HUES64 (cell line): Measurements from ENCODE around the gene SPDYE1. TPM values are rescaled to one million over a fixed set of nuclear protein-coding genes. Genes with fewer than 3 reads are reported as not detected.
"Not testable (repeated sequence)": the region's sequence is repeated elsewhere in the genome, so short reads cannot be mapped to it uniquely, and the experiment has no call there.

Source experiments
- H3K27ac ChIP-seq: 2 replicates; pipeline ENCODE4 v1.7.0; 2013; ENCODE audit warnings: low read depth, low read length, inconsistent platforms
- H3K27me3 ChIP-seq: 2 replicates; pipeline ENCODE4 v1.6.1; 2013; ENCODE audit warnings: mild to moderate bottlenecking, low read length; ENCODE audit not compliant: insufficient read depth
- H3K36me3 ChIP-seq: 2 replicates; pipeline ENCODE4 v1.6.1; 2013; ENCODE audit warnings: mild to moderate bottlenecking, low read length; ENCODE audit not compliant: insufficient read depth
- H3K4me1 ChIP-seq: 2 replicates; pipeline ENCODE4 v1.6.1; 2013; ENCODE audit warnings: mild to moderate bottlenecking, low read length, moderate library complexity; ENCODE audit not compliant: insufficient read depth
- H3K4me3 ChIP-seq: 2 replicates; pipeline ENCODE4 v1.5.1; 2013; ENCODE audit warnings: mild to moderate bottlenecking, low read length, moderate library complexity
- H3K9ac ChIP-seq: 2 replicates; pipeline ENCODE4 v1.6.1; 2013; ENCODE audit warnings: mild to moderate bottlenecking, low read depth, low read length
- H3K9me3 ChIP-seq: 2 replicates; pipeline ENCODE4 v1.6.1; 2013; ENCODE audit warnings: low read depth, low read length; ENCODE audit not compliant: insufficient read depth
- WGBS: fragments of 150-250, 120-280 bp; methylation state at CpG from one replicate; pipeline ENCODE4 v1.1.7; 2013; ENCODE audit warnings: missing lambda C conversion rate; 5-methylcytosine and 5-hydroxymethylcytosine counted together
- polyA plus RNA-seq, 2 experiments: library from polyadenylated mRNA; stranded (reverse); fragments of 50-300 nt; gene quantifications; one replicate each; pipeline ENCODE4 v1.2.3, GENCODE V29; 2013

SPDYE1 gene, protein sequence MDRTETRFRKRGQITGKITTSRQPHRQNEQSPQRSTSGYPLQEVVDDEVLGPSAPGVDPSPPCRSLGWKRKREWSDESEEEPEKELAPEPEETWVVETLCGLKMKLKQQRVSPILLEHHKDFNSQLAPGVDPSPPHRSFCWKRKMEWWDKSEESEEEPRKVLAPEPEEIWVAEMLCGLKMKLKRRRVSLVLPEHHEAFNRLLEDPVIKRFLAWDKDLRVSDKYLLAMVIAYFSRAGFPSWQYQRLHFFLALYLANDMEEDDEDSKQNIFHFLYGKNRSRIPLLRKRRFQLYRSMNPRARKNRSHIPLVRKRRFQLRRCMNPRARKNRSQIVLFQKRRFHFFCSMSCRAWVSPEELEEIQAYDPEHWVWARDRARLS
- polyA plus RNA-seq (2013, experiment 1 of 2), result not detected
- not detected for polyA plus RNA-seq (2013, experiment 2 of 2)

DNA sequence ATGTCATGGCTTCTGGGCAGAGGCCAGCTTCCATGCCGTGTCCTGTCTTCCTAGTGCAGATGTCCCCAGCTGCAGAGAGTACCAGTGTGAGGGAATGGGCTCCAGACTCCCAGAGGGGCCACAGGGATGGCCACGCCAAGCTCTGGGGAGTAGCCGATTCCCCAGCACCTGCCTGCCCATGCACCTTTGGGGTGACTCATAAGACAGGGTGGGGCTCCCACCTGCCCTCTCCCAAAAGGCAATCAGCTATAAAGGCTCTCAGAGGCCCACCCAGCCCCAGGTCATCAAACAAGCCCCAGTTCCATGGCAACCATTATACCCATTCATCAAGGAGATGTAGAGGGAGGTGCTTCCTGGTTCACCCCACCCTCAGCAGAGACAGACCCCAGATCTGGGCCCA, at the start of gene SPDYE1:
Gene SPDYE1 (plus strand): TSS at position 366 of the 400 bp plus-strand sequence. CDS start 2,053 bp downstream, outside the sequence.
- 91% methylated on average over 3 of the region's 3 CpGs for WGBS
- H3K27ac ChIP-seq, H3K4me1 ChIP-seq, H3K36me3 ChIP-seq, H3K9ac ChIP-seq, H3K9me3 ChIP-seq, H3K27me3 ChIP-seq, H3K4me3 ChIP-seq: not testable (repeated sequence)

DNA sequence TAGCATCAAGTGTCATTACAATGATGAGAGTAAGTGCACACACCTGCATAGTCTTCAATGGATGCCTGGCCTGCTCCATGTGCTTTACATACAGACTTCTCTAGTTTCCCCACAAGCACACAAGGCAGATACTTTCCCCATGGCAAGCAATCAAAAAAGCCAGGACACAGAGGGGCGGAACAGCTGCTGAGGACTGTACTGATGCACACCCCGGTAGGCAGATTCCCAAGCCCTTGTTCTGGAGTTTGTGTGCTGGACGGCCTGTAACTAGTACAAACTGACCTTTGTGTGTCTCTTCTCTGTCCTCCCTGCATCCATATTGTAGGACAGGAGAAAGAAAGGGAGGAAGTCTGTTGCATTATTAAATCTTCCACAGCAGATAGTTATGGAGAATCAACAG, 45.7 kb upstream of the SPDYE1 start:
- H3K4me3 ChIP-seq, result no peak overlapping the region
- H3K27me3 ChIP-seq, result no peaks in the 10 kb centered on the region
- WGBS, result 92% methylated on average over 3 of the region's 3 CpGs
- no peaks in the 10 kb centered on the region for H3K9me3 ChIP-seq
- H3K4me1 ChIP-seq, result no peaks in the 10 kb centered on the region
- no peak overlapping the region for H3K9ac ChIP-seq
- no peaks in the 10 kb centered on the region for H3K36me3 ChIP-seq
- H3K27ac ChIP-seq, result no peak overlapping the region

DNA sequence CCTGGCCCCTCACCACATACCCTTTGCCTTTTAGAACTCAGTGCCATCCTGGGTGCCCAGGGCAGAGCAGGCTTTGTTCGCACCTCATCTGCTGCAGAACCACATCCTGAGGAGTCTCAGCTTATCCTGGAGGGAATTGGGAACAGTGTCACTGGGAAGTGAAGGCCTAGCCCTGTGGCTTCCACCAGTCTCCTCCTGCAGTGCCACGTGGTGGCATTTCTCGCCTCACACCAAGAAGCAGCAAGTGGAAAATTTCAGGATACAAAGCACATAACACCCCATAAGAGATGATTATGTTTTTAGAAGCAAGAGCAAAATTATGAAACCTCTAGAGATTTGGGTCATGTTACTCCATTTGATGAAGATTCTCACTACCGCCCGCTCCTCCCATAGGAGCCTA, 44.6 kb upstream of the SPDYE1 start:
- Histone ChIP-seq H3K9me3 (no peaks in the 10 kb centered on the region), H3K4me3 (no peak overlapping the region), H3K27me3 (no peaks in the 10 kb centered on the region), H3K36me3 (no peaks in the 10 kb centered on the region), H3K27ac (no peak overlapping the region), H3K4me1 (no peaks in the 10 kb centered on the region), H3K9ac (no peak overlapping the region)
- 93% methylated on average over 5 of the region's 5 CpGs for WGBS

DNA sequence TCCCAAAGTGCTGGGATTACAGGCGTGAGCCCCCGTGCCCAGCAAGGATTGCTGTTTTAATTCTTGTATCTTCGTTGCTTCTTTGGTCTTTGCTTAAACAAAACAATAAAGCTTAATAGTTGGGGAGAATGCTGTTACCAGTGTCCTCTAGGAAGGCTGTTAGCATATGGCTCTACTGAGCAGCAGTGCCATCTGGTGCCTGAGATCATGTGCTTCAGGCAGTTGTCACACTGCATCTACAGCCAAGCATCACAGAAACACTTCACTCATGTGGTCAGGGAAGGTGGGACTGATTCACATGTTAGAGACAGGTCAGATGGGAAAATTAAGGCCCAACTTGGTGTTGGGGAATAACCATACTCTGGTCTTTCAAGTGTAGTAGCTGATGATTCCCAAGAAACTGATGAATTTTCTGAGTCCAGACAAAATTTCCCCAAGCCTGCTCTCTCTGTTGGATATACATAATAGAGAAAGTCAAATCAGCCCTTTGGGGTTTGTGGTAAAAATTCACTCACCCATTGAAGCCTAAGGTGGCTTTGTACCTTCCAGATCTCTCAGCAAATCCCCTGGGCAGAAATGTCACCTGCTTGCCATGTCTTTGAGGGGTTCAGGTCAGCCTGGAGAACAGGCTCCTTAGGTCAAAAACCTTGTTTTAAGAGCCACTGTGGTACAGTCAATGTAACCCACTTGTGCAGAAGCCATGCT, 43.0 kb upstream of the SPDYE1 start:
- H3K9me3 ChIP-seq, result no peaks in the 10 kb centered on the region
- H3K9ac ChIP-seq, result no peak overlapping the region

DNA sequence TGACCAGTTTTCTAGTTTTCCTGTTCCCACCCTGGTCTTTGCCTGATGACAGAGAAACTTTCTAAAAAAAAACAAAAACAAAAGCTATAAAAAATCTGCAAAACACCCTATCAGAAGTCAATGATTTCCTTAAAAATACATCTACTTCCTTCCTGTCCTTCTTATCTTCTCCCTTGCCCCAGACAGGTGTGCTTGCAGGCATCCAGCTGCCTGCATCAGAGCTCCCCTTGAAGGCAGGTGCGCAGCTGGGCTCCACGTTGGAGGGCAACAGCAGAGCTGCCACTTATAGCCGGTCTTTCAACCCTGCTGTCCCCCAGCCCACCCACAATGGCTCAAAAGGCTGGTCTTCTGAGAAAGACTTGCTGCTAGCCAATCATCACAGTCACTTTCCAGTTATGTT, 41.7 kb upstream of the SPDYE1 start:
- WGBS, result 74% methylated on average over 3 of the region's 3 CpGs
- Histone ChIP-seq H3K27me3 (no peaks in the 10 kb centered on the region), H3K9ac (no peak overlapping the region), H3K36me3 (no peaks in the 10 kb centered on the region), H3K4me3 (no peak overlapping the region), H3K4me1 (no peaks in the 10 kb centered on the region), H3K27ac (no peak overlapping the region), H3K9me3 (no peaks in the 10 kb centered on the region)

More for the DNA sequence above, 43.0 kb upstream of the SPDYE1 start:
- H3K4me3 ChIP-seq, result no peak overlapping the region
- WGBS, result 51% methylated on average over 3 of the region's 3 CpGs
- no peaks in the 10 kb centered on the region for H3K27me3 ChIP-seq
- H3K4me1 ChIP-seq, result no peaks in the 10 kb centered on the region
- H3K27ac ChIP-seq, result no peak overlapping the region
- no peaks in the 10 kb centered on the region for H3K36me3 ChIP-seq

DNA sequence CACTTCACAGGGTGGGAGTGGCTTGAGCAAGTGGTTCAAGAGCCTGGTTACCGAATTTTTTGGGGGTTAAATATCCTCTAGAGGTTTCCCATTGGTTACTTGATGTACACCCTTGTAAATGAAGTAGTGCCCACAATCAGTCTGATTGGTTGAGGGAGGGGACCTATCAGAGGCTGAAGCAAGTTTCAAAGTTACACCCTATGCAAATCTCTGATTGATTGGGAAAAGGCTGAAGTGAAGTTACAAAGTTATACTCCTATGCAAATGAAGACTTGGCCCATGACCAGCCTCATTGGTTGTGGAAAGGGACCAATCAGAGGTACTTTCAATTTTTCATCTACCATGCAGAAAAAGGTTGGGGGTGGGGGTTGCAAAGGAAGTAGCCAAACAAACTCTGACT, 36.8 kb upstream of the SPDYE1 start:
- no peaks in the 10 kb centered on the region for H3K9me3 ChIP-seq
- no peaks in the 10 kb centered on the region for H3K27me3 ChIP-seq
- H3K4me3 ChIP-seq, result no peak overlapping the region
- H3K27ac ChIP-seq, result no peak overlapping the region
- H3K36me3 ChIP-seq, result no peaks in the 10 kb centered on the region
- WGBS, result 0% methylated on average over 1 of the region's 1 CpG
- no peaks in the 10 kb centered on the region for H3K4me1 ChIP-seq
- H3K9ac ChIP-seq, result no peak overlapping the region

DNA sequence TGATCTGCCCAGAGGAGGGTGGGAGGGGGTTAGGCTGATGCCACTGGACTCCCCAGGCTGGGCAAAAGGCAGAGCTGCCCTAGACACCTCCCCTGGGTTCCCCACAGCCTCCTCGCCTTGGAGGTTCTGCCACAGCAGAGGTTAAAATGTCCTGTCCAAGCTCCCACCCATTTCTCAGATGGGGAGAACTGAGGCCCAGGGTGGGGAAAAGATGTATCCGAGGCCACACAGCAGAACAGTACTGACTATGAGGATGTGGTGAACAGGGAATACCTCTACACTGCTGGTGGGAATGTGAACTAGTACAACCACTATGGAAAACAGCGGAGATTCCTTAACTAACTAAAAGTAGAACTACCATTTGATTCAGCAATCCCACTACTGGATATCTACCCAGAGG, 31.3 kb upstream of the SPDYE1 start:
- not testable (repeated sequence) for H3K9me3 ChIP-seq, H3K4me3 ChIP-seq, H3K27me3 ChIP-seq, H3K4me1 ChIP-seq, H3K36me3 ChIP-seq, H3K27ac ChIP-seq, H3K9ac ChIP-seq
- 88% methylated on average over 1 of the region's 3 CpGs for WGBS

DNA sequence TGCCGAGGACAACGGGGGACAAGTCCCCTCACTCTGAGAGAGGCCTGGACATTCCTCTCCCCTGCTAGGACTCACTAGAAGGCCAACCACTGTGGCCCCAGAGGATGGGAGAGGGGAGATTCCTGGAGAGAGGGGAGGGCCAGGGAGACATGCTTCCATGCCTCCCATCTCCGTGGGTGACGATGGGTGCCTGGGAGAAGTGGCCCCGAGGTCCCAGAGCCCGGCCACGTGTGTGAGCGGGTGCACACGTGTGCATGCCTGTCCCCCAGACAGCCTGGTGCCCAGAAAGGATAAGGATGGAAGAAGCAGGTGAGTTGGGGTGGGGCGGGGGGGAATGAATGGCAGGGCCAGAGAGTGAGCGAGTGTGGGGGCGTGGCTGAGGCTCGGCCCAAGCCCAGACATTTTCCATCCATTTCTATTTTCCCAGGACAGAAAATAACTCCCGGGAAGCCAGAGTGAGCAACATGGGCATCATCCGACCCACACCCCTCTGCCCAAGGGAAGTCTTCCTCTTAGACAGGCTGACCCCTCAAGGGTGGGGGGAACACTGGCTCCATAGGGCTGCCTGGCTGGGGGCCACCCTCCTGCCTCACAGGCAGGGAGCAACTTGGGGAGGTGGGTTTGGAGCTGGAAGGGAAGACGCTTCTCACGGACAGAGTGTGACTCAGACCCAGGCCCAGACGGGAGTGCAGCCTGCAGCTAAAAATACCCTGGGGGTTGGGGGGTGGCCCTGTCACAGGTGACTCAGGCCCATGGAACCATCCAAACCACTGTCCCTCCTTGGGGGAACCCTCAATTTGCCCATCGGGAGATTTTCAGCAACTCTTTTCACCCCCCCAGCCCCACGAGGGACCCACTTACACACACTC, 29.3 kb upstream of the SPDYE1 start:
- H3K4me3 ChIP-seq, H3K9me3 ChIP-seq, H3K4me1 ChIP-seq, H3K27me3 ChIP-seq, H3K27ac ChIP-seq, H3K9ac ChIP-seq, H3K36me3 ChIP-seq: not testable (repeated sequence)
- 100% methylated on average over 1 of the region's 20 CpGs for WGBS

DNA sequence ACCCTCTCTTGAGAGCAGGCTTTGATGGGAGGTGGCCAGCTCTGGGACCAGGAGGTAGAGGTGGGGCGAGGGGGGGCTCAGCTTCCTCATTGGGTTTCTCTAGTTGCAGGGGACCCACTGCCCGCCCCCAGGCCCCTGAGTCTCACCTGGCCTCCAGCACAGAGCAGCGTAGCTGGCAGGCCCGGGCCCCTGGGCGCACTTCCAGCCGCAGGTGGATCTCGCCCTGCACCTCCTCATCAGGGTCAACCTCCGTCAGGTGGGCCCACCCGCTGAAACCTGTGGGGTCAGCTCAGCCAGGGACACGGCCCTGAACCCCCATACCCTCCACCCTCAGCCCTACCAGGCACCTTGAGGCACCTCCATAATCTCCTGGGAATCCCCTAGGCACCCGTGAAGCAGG, 28.1 kb upstream of the SPDYE1 start:
- H3K27me3 ChIP-seq, H3K9ac ChIP-seq, H3K9me3 ChIP-seq, H3K27ac ChIP-seq, H3K36me3 ChIP-seq, H3K4me3 ChIP-seq, H3K4me1 ChIP-seq: not testable (repeated sequence)
- whole genome bisulfite sequencing, result 94% methylated on average over 10 of the region's 11 CpGs

DNA sequence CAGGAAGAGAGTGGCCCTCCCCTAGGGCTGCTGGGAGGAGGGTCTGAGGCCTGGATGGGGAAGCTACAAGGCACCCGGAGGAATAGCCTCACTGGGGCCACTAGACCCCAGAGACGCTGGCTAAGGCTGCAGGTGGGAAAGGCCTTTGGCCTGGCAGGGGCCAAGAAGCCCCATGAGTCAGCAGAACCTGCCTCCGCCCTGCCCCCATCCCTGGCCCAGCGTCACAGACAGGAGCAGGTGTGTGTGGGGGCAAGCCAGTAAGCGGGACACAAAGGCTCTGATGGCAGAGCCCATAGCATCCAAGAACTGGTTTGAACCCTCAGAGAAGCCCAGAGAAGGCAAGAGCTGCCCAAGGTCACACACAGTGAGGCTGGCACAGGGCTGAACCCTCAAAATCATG, 27.0 kb upstream of the SPDYE1 start:
- WGBS, result 89% methylated on average over 3 of the region's 5 CpGs
- H3K9ac ChIP-seq, H3K36me3 ChIP-seq, H3K4me3 ChIP-seq, H3K4me1 ChIP-seq, H3K27ac ChIP-seq, H3K9me3 ChIP-seq, H3K27me3 ChIP-seq: not testable (repeated sequence)

DNA sequence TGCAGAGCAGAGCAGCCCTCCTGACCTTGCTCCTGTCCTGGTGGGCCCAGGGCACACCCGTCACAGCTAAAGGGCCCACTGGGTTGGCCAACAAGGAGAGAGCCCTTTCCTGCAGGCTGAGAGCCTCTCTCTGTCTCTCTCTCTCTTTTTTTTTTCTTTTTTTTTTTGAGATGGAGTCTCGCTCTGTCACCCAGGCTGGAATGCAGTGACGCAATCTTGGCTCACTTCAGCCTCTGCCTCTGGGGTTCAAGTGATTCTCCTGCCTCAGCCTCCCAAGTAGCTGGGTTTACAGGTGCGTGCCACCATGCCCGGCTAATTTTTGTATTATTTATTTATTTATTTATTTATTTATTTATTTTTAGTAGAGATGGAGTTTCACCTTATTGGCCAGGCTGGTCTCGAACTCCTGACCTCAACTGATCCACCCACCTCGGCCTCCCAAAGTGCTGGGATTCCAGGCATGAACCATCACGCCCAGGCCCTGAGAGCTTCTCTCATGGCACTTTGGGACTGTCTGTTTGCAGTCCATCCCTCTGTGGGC, 23.6 kb upstream of the SPDYE1 start:
- H3K4me3 ChIP-seq, H3K27me3 ChIP-seq, H3K9me3 ChIP-seq, H3K36me3 ChIP-seq, H3K9ac ChIP-seq, H3K27ac ChIP-seq, H3K4me1 ChIP-seq: not testable (repeated sequence)
- 80% methylated on average over 3 of the region's 8 CpGs for WGBS
